Skeletal muscle tissue (tissue), 4 donors: Measurements from ENCODE around the gene POM121. TPM values are rescaled to one million over a fixed set of nuclear protein-coding genes. Genes with fewer than 3 reads are reported as not detected.
"Not testable (repeated sequence)": the region's sequence is repeated elsewhere in the genome, so short reads cannot be mapped to it uniquely, and the experiment has no call there.

Experiments
- H3K27ac ChIP-seq: one replicate; pipeline ENCODE4 v1.7.0; 2013; ENCODE audit warnings: mild to moderate bottlenecking, low read depth, low read length, inconsistent platforms
- H3K27me3 ChIP-seq, 3 donors: one replicate each; pipeline ENCODE4 v1.7.0; 2013; ENCODE audit warnings: low read length in 3 of 3; ENCODE audit not compliant: control insufficient read depth in 3 of 3, insufficient read depth in 3 of 3
- H3K36me3 ChIP-seq, 3 donors: one replicate each; pipeline ENCODE4 v1.7.0; 2013; ENCODE audit warnings: low read length in 3 of 3; ENCODE audit not compliant: control insufficient read depth in 3 of 3, insufficient read depth in 3 of 3
- H3K4me1 ChIP-seq, 3 donors: one replicate each; pipeline ENCODE4 v1.7.0; 2013; ENCODE audit warnings: low read length in 3 of 3, mild to moderate bottlenecking in 3 of 3; ENCODE audit not compliant: control insufficient read depth in 3 of 3, insufficient read depth in 3 of 3
- H3K4me3 ChIP-seq, 3 donors: one replicate each; pipeline ENCODE4 v1.7.0; 2013; ENCODE audit warnings: low read length in 3 of 3
- H3K9ac ChIP-seq, 3 donors: one replicate each; pipeline ENCODE4 v1.7.0; 2013; ENCODE audit warnings: low read length in 3 of 3, mild to moderate bottlenecking in 3 of 3, moderate library complexity in 2 of 3, low read depth in 1 of 3
- H3K9me3 ChIP-seq, 3 donors: one replicate each; pipeline ENCODE4 v1.7.0; 2013; ENCODE audit warnings: low read length in 3 of 3; ENCODE audit not compliant: control insufficient read depth in 3 of 3
- total RNA-seq: library from RNA; depleted of rRNA; stranded (reverse); fragments of >200 nt; gene quantifications from one replicate; pipeline ENCODE4 v1.2.3, GENCODE V29; 2014
- donor health status: Osteomylitis.

POM121 gene
- total RNA-seq: 6.3 TPM

- Histone ChIP-seq H3K4me3 (peak within 1 kb of the TSS; percentile 91 to 99 (median 98)), H3K9me3 (no peaks in the 10 kb centered on the region), H3K4me1 (peaks cover 10 to 17% (median 10%) of the 10 kb centered on the region in 3 donors), H3K27me3 (no peaks in the 10 kb centered on the region), H3K27ac (peak within 1 kb of the TSS; percentile 94), H3K9ac (peak within 1 kb of the TSS; percentile 96 to 99 (median 97)), H3K36me3 (peaks cover 18 to 32% (median 25%) of the 10 kb centered on the region in 3 donors)
Observed at GRCh38 chr7:72924733-72925545, at the start of gene POM121. TSS of gene POM121 (plus strand) at chr7:72925095. CDS start at chr7:72925122, 27 bp downstream.

- Histone ChIP-seq H3K27ac (peak overlapping the region; percentile 82), H3K4me3 (peak overlapping the region; percentile 73 to 88 (median 80)), H3K9ac (peak overlapping the region; percentile 57 to 89 (median 89))
- H3K27me3 ChIP-seq, H3K9me3 ChIP-seq, H3K4me1 ChIP-seq, H3K36me3 ChIP-seq: not testable (repeated sequence)
Observed at GRCh38 chr7:72879079-72879736, 45.7 kb upstream of the POM121 start.

- peak overlapping the region; percentile 89 to 90 (median 89) for H3K9ac ChIP-seq
- H3K4me3 ChIP-seq: peak overlapping the region; percentile 80 to 88 (median 82)
- not testable (repeated sequence) for H3K9me3 ChIP-seq, H3K4me1 ChIP-seq, H3K27me3 ChIP-seq, H3K36me3 ChIP-seq
- H3K27ac ChIP-seq: peak overlapping the region; percentile 82
Observed at GRCh38 chr7:72879737-72880215, 45.1 kb upstream of the POM121 start.

GRCh38 chr7:72891750-72892149, 33.1 kb upstream of the POM121 start:
- H3K4me1 ChIP-seq, H3K9me3 ChIP-seq, H3K27me3 ChIP-seq, H3K4me3 ChIP-seq, H3K9ac ChIP-seq, H3K27ac ChIP-seq: not testable (repeated sequence)
- peaks cover 15 to 24% (median 16%) of the 10 kb centered on the region in 3 donors for H3K36me3 ChIP-seq

GRCh38 chr7:72904740-72905139, 20.2 kb upstream of the POM121 start:
- H3K4me3 ChIP-seq, H3K27me3 ChIP-seq, H3K27ac ChIP-seq, H3K9ac ChIP-seq, H3K36me3 ChIP-seq, H3K9me3 ChIP-seq, H3K4me1 ChIP-seq: not testable (repeated sequence)

- not testable (repeated sequence) for H3K4me3 ChIP-seq, H3K9me3 ChIP-seq, H3K27me3 ChIP-seq, H3K4me1 ChIP-seq, H3K9ac ChIP-seq, H3K27ac ChIP-seq
- peaks cover 0 to 10% (median 7%) of the 10 kb centered on the region in 3 donors for H3K36me3 ChIP-seq
Observed at GRCh38 chr7:72908422-72908821, 16.5 kb upstream of the POM121 start.

GRCh38 chr7:72911395-72911794, 13.5 kb upstream of the POM121 start:
- H3K4me3 ChIP-seq, H3K27me3 ChIP-seq, H3K9me3 ChIP-seq, H3K27ac ChIP-seq, H3K4me1 ChIP-seq, H3K9ac ChIP-seq: not testable (repeated sequence)
- peaks cover 4 to 16% (median 9%) of the 10 kb centered on the region in 3 donors for H3K36me3 ChIP-seq

- H3K9ac ChIP-seq, H3K27me3 ChIP-seq, H3K9me3 ChIP-seq, H3K27ac ChIP-seq, H3K4me3 ChIP-seq, H3K4me1 ChIP-seq: not testable (repeated sequence)
- H3K36me3 ChIP-seq: peaks cover 4 to 16% (median 9%) of the 10 kb centered on the region in 3 donors
Observed at GRCh38 chr7:72913750-72914149, 11.1 kb upstream of the POM121 start.

GRCh38 chr7:72914756-72915525, 10.0 kb upstream of the POM121 start:
- H3K4me3 ChIP-seq, H3K27me3 ChIP-seq, H3K9ac ChIP-seq, H3K4me1 ChIP-seq, H3K9me3 ChIP-seq, H3K27ac ChIP-seq: not testable (repeated sequence)
- H3K36me3 ChIP-seq: peaks cover 4 to 16% (median 9%) of the 10 kb centered on the region in 3 donors
